HG03442 (cell line): ENCODE data around the gene CNTN1.

Experiments used
- ATAC-seq: cut with Tn5 transposase; IDR thresholded peaks from one replicate; pipeline ENCODE4 v1.9.1; 2021; ENCODE audit warnings: mild to moderate bottlenecking, moderate library complexity; ENCODE audit not compliant: unreplicated experiment

CNTN1 gene

DNA sequence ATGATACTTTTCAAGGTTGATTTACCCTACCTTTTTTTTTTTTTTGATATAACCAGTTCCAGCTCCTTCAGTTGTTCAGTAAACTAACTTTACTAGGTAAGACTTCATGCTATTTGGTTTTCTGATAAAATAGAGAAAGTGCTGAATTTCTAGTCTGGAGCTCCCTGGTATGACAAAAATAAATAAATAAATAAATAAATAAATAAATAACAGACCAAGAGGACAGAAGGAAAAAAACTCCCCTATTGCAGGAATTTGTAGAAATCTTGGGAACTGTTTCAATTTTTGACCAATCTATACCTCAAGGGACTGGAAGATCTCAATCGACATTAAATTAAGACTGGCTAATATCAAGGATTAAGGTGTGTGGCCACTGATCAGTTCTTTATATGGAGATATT is 265.2 kb downstream of the CNTN1 start:
- ATAC-seq, result no peak

DNA sequence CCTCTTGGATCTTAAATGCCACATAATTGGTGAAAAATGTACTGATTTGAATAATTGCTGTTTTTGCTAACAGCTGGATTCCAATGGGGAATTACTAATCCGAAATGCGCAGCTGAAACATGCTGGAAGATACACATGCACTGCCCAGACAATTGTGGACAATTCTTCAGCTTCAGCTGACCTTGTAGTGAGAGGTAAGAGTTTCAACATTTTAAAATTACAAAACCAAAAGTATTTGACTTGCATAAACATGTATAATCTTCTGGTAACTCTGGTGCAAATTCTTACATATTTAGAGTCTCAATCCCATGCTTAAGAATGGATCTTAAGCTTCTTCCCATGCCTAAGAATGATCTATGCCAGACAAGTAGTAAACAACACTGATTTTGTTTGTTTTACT is 266.8 kb downstream of the CNTN1 start:
- ATAC-seq, result no peak

DNA sequence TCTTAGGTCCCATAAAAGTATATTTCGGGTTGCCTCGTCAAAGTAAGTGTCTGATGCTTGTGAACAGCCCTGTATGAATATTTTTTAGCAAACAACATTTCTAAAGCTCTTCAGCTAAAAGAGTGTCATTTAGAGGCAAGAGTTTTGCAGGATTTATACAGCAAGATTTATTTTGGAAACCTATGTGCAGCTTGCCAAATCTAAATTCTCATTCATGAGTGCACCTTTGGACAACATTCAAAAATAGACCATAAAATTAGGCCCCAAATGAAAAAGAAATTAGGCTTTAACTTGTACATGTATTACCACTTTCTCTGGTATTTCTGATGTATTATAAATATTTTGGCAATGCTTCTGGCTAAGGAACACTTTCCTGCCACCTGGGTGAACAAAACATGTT is 271.5 kb downstream of the CNTN1 start:
- ATAC-seq, result no peak

DNA sequence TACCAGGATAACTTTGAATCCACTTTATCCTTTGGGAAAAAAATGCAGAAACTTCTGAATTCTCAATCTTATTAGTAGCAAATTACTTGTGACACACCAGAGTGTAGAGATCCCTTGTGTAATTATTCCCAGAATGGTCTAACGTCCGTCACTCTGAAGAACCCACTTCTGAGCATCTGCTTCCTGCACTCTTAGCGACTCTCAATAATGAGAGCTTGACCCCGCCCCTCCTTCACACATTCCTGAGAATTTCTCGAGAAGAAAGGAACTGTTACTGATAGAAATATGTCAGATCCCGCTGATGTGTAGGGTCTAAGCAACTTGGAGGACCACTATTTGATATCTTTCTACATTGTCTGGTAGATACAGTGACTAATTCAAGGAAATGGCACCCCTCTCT is 277.6 kb downstream of the CNTN1 start:
- ATAC-seq, result no peak

DNA sequence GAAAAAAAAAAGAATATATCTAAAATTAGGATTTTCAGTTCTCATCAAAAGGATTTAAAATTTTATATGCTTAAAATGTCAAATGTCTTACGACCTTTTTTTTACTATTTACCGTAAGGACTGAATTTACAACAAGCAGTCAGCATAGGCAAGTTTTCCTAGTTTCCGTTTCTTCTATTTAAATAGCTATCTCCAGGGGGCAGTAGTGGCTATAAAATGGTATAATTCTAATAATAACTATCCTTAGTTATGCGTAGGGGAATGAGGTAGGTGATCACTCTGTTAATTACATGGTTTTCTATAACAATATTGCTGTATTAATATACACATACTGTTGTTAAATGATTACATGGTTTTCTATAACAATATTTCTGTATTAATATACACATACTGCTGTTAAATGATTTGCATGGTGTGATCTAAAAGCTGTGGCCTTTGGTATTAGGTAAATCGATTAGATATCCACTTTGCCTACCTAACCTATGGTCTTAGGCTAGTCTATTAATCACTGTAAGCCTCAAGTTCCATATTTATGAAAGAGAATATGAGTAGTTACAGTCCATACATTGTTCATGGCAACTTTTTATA is 278.2 kb downstream of the CNTN1 start:
- ATAC-seq, result no peak

DNA sequence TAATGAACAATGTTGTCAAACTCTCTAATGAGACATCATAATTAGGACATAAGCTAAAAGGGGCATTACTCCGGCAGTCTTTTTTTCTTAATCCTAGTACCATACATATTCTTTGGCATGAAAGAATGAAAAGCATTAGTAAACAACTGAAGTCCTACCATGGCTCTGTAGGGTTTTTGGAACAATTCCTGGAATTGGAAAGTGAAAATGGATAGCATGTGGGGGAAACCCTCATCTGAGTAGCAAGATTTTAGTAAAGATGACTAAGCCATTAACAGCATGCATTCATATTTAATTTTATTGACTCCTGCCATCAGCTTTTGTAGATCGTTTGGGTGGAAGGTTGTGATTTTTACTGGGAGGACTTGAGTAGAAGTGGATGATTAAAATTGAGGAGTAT is 279.7 kb downstream of the CNTN1 start:
- no peak for ATAC-seq

DNA sequence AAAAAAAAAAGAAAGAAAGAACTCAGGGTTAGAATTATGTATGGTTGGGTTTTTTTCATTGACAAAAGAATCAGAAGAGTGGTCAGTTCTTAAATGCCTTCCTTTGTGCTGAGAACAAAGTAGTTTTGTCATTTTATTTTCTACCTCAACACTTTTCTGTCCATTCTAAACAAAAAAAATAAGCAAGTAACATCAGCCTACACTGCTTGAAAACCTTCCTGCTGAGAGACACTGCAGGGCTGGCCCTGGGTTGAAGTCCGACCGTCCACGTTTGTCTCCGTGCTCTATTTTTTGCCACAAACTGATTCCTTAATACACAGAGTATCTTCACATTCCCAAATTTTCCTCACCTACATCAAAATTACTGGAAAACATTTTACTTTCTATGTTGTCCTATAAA is 284.3 kb downstream of the CNTN1 start:
- no peak for ATAC-seq

DNA sequence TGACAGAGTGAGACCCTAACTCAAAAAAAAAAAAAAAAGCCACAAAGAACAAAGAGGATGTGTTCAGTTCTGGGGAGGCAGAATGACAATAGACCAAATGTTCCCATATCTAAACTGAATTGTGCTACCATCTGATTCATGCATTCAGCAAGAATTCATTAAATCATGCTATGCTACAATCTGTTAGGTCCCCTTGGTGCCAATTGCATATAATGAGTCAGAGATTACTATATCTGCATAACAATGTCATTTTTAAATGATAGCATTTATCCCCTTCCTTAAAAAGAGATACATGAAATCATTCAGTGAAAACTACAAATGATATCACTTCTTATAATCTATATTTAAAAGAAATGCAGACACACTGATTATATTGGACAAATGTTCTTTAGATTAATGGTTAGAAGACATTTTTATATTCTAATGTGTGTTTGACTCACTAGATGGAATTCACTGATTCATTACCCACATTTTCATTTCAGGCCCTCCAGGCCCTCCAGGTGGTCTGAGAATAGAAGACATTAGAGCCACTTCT is 288.3 kb downstream of the CNTN1 start:
- ATAC-seq, result no peak

DNA sequence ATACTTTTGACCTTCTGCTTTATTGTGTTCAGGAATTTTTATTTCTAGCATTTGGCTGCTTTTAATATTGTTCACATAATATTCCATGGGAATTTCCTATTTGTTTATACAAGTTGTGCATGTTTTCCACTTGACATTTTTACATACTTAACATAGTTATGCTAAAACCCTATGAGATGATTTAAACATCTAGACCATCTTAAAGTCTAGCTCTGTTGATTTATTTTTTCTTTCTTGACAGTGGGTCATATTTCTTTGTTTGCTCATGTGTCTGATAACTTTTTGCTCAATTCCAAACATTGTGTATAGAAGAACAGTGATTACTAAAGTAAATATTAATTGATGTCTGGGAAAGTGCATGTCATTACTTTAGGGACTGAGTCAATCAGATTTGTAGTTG is 293.8 kb downstream of the CNTN1 start:
- no peak for ATAC-seq

DNA sequence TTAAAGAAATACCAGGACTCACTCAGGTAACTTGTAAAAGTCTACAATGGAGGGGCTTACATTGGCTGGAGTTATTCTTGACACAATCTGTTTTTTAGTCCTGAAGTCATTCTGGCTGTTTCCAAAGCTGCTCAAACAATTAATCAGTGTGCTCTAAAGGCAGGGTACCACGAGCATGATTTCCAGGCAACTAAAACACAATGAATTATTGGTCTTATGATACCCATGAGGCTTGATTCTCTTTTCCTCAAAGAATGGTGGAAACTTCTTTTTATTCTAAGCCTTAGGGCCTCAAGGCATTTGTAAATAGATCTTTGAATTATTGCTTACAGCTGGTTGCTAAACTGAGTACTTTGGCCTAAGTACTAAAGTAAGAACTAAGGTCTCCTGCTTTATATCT is 296.1 kb downstream of the CNTN1 start:
- ATAC-seq, result no peak

DNA sequence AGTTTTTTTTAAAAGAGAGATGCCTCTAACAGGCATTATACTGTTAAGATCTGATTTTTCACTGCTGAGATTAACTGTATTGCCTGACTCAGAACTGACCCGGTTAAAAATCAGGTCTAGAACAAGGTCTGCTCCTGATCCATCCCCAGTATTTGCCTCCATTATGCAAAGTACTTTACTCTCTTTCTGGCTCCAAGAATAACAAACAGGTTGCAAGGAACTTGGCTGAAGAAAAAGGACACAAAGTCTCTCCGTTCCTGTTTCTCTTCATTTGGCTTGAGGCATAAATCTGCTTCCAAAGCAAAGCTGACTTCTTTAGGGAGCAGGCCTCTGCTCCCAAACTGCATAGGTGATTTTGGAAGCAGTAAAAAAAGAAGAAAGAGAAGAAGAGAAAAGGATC is 296.6 kb downstream of the CNTN1 start:
- ATAC-seq, result no peak

DNA sequence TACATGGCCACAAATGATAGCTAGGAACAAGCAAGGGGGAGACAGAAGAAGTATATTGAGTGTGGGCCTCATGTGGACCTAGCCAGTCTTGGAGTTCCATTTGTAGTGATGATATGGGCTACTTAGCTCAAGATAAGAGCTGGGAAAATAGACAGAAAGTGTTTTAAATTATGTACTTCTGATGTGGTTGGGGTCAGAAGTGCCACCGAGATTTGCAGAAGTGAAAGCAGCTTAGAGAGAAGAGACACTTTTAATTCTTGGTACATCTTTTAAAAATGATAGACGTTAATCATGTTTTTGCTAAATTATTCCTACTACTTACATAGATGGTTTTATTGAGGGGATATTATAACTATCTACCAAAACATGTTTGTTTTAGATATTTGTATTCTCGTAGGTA is 297.5 kb downstream of the CNTN1 start:
- no peak for ATAC-seq

DNA sequence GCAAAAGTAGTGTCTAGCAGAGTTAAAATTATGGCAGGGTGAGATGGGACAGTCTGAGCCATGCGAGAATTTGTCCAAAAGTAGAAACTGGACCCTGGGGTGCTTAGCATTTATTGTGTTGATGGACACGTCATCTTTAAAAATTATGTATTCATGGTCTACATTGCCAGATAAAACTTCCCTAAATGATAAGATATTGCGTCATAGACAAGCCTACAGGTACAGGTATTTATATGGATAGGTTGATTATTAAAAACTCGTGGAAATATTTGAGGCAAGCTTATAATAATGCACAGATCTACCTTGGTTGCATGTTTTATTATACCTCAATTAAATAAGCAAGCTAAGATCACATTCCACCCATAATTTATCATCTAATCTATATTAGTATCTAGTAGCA is 299.9 kb downstream of the CNTN1 start:
- no peak for ATAC-seq

DNA sequence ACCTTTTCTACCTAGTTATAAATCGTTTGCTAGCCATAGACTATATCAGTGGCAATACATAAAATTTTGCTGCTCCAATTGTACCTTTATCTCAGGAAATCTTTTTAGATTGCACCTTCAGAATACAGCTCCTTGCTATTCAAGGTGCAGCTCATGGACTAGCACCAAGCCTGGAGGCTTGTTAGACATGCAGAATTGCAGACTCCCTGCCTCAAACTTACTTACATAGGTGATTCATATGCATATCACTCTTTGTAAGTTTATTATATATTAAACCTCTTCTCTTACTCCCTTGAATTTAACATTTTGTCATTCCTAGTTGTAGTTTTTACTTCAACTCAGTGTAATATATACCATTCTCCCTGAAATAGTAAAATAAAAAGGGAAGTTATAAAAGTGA is 300.4 kb downstream of the CNTN1 start:
- no peak for ATAC-seq

DNA sequence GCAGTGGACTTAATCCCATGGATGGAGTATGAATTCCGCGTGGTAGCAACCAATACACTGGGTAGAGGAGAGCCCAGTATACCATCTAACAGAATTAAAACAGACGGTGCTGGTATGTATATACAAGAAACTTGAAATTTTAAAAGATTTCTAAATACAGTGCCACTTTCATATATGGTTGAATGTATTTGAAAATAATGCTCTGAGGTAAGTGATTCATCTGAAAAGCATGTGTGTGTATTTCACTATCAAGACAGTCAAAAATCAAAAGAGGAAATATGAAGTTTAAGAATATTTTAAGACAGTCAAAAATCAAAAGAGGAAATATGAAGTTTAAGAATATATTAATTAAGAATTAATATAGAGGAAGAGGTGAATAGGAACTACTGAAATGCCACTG is 300.9 kb downstream of the CNTN1 start:
- no peak for ATAC-seq

DNA sequence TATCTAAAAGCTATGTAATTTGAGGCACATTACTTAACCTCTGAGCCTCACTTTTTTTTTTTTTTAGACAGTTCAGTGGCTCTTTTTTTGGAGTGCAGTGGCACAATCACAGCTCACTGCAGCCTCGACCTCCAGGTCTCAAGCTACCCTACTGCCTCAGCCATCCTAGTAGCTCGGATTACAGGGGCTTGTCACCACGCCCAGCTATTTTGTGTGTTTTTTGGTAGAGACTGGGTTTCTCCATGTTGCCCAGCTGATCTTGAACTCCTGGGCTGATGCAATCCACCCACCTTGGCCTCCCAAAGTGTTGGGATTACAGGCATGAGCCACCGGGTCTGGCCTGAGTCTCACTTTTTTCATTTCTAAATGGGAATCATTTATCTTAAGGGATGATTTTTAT is 303.9 kb downstream of the CNTN1 start:
- ATAC-seq, result no peak

DNA sequence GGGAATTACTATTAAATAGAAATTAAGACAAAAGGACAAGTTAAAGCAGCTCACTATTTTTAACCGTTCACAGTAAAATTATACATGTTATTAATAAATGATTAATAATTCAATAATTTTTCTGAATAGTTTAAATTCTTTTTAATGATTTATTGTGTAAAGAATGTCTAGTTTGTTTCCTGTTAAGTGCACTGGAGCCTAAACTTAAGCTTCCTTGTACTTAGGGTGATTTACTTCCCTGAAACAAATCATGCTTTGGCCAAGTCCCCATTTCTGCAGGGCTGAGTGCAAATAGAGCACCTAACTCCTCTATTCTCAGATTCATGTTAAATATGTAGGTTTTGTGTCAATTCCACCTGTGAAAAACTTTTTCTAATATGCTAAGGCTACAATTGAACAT is 307.0 kb downstream of the CNTN1 start:
- no peak for ATAC-seq

DNA sequence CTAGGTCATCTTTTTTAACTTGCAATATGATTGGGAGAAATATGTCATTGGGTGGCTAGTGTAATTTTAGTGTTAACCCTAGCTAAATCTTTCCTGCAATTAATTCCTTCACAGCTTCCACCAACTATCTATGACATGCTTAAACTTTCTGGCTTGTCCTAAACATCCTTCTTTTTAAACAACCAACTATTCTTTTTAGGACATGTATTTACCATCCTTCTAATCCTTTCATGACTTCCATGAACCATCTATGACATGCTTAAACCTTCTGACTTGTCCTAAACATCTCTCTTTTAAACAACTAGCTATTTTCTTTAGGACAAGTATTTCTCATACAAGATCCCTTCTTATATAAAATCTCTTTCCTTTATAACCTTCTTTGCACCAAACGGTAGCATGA is 316.2 kb downstream of the CNTN1 start:
- ATAC-seq, result no peak

DNA sequence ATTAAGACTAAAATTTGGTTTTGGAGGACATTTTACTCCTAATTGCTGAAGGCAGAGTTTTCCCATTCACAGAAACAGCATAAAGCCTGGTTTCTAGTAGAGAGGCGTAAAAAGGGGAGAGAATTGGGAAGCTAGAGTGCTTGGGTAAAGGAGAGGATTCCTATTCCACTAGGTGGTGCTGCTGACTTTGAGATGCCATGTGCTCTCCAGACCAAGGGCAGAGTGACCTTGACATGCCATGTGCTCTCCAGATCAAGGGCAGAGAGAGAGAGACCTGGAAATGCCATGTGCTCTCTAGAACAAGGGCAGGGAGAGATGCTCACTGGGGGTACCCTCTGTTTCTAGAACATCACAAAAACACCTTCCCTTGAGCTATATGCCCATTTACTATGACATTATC is 319.7 kb downstream of the CNTN1 start:
- ATAC-seq, result no peak

DNA sequence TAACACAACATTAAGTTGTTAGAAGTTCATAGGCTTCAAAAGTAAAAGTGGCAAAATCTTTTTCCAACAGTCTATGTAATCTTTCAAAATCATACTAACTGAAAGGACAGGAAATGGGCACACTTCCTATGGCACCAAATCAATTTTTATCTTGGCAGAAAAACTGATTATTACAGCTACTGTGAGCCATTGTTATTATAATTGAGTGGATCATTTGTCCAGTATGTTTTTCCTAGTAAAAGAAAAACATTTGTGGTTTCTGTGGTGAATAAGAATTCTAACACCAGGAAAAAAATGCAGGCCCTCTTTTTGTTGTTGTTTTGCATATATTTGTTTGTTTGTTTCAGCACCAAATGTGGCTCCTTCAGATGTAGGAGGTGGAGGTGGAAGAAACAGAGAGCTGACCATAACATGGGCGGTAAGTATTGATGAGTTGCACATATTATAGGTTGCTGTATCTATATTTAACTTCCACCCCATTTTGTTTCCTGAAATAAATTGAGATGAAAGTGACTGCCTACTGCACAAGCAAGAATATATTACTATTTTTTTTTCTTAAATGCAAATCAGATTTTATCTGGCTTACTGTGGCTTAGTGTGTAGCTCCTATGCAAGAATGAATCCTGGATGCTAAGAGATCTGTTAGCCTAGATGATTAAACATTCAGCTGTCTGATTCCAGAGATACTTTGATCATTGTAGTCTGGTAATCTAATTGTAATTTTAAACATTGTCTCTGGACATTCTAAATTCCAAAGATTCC is 321.8 kb downstream of the CNTN1 start:
- no peak for ATAC-seq

DNA sequence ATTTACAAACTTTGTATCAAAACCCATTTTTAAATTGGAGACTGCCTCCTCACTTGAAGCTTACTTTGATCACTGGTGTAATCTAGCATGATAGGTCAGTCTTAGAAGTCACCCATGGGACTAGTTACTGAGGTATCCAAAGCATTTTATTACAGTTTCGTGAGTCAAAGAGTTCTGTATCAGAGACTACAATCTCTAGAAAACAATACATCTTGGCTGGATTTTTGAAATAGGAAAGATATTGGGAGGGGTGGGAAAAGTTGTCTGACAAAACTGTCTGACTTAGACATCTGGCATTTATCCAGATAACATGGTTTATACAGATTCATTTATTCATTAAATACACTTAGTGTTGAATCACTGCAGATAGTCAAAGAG is 322.4 kb downstream of the CNTN1 start:
- no peak for ATAC-seq

DNA sequence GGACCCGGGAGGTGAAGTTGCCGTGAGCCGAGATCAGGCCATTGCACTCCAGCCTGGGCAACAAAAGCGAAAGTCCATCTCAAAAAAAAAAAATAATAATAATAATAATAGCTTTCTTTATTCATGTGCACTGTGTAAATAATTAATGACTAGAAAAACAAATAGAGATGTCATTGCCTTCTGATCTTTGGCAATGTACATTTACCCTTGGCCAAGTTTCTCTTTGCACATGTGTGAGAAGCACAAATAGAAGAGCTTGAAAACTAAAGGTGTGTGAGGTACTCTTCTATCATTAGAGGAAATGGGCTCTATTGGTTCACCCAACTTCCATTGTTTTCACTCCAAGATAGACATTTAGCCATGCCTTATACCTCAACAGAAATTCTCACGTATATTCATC is 325.8 kb downstream of the CNTN1 start:
- ATAC-seq, result no peak

DNA sequence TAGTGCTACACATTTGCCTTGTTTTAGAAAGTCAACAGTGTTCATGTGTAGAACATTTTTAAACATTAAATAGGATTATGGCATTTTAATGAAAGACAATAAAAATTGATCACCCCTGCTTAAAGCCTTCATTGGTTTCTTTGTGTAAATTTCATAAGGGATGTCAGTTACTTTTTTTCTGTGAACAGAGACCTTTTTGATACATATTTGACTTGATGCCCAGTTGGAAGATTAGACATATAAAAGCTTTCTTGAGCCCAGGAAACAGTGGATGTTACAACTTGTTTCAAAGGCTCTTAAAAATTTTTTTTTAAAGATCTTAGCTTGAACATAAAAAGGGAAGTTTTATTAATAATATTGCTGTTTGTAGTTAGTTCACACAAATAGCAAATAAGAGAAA is 327.2 kb downstream of the CNTN1 start:
- ATAC-seq, result no peak
